GM12878 (cell line): ENCODE measurements around the gene SMARCC1. TPM values are rescaled to one million over a fixed set of nuclear protein-coding genes. Genes with fewer than 3 reads are reported as not detected.

Experiments
- ATAC-seq: fragments of 200-7000 bp; cut with Tn5 transposase; 3 replicates; pipeline ENCODE4 v1.9.1; 2020; ENCODE audit warnings: mild to moderate bottlenecking, moderate library complexity
- BruUV-seq: library from RNA; stranded (reverse); fragments of 400-500 nt; replicated peaks from 2 replicates; lab custom pipeline; 2021; lab: Mats Ljungman, UMichigan
- CTCF ChIA-PET: fragments of 300-600 bp; sonication (Branson Sonifier 250); formaldehyde crosslinking; extraction: SDS; loops from one replicate; lab custom pipeline; 2021; ENCODE audit warnings: inconsistent platforms; lab: Yijun Ruan, JAX
- POLR2A ChIA-PET: fragments of 350-600 bp; formaldehyde crosslinking; extraction: SDS; loops from one replicate; lab custom pipeline; 2021; ENCODE audit warnings: inconsistent platforms; lab: Charles Lee
- RAD21 ChIA-PET: fragments of 300-600 bp; sonication (Branson Sonifier 250); formaldehyde crosslinking; loops from one replicate; lab custom pipeline; 2023; ENCODE audit warnings: antibody characterized with exemption; ENCODE audit not compliant: unreplicated experiment; lab: Charles Lee
- SMC1A ChIA-PET: fragments of 300-600 bp; sonication (Branson Sonifier 250); formaldehyde crosslinking; loops from one replicate; lab custom pipeline; 2023; ENCODE audit not compliant: unreplicated experiment, uncharacterized antibody; lab: Charles Lee
- DNase-seq: peaks from one replicate; pipeline ENCODE4 v3.0.0-alpha.2; 2011; ENCODE audit warnings: low read depth, low spot score
- FAIRE-seq: peaks from 3 replicates; lab custom pipeline; 2011; peaks lifted over from hg19 to GRCh38; lab: Jason Lieb, UNC
- H2AFZ ChIP-seq: 2 replicates; pipeline ENCODE4 v1.6.0; 2011; ENCODE audit warnings: low read depth, low read length, control low read depth; ENCODE audit not compliant: control insufficient read depth
- H3K27ac ChIP-seq: 2 replicates; pipeline ENCODE4 v1.5.1; 2011; ENCODE audit warnings: control low read depth; ENCODE audit not compliant: control insufficient read depth, insufficient read depth
- H3K27me3 ChIP-seq, 2 experiments: replicated peaks in 1 of 2; 2 replicates each; pipeline versions ENCODE4 v1.6.0 to v1.6.1; 2011; ENCODE audit warnings: low read length in 1 of 2; ENCODE audit not compliant: control insufficient read depth in 2 of 2, insufficient read depth in 2 of 2
- H3K36me3 ChIP-seq, 2 experiments: 2 replicates each; pipeline ENCODE4 v1.5.1; 2011; ENCODE audit warnings: low read length in 1 of 2; ENCODE audit not compliant: control insufficient read depth in 2 of 2, insufficient read depth in 2 of 2
- H3K4me1 ChIP-seq: 2 replicates; pipeline ENCODE4 v1.6.1; 2011; ENCODE audit warnings: mild to moderate bottlenecking, low read length, moderate library complexity, mixed read lengths; ENCODE audit not compliant: control insufficient read depth, insufficient read depth
- H3K4me2 ChIP-seq: 2 replicates; pipeline ENCODE4 v1.6.0; 2011; ENCODE audit warnings: control low read depth; ENCODE audit not compliant: control insufficient read depth, insufficient read depth
- H3K4me3 ChIP-seq: fragments of 200-600 bp; sonication (generic); 2 replicates; pipeline ENCODE4 v1.5.1; 2016
- H3K79me2 ChIP-seq: 2 replicates; pipeline ENCODE4 v1.6.0; 2011; ENCODE audit warnings: low read length; ENCODE audit not compliant: control insufficient read depth, insufficient read depth
- H3K9ac ChIP-seq: 2 replicates; pipeline ENCODE4 v1.8.0; 2011; ENCODE audit warnings: low read length, control low read depth, mixed read lengths; ENCODE audit not compliant: control insufficient read depth, insufficient read depth
- H3K9me3 ChIP-seq: replicated peaks from 3 replicates; pipeline ENCODE4 v1.5.1; 2011; ENCODE audit warnings: mild to moderate bottlenecking, low read length; ENCODE audit not compliant: control insufficient read depth, insufficient read depth
- H4K20me1 ChIP-seq: 2 replicates; pipeline ENCODE4 v1.6.0; 2011; ENCODE audit not compliant: control insufficient read depth, insufficient read depth
- CBX5 ChIP-seq: sonication (generic); IDR thresholded peaks from 2 replicates; pipeline ENCODE4 v1.6.1; 2016; ENCODE audit warnings: low read depth, moderate library complexity, mild to moderate bottlenecking, inconsistent platforms
- EED ChIP-seq: sonication (generic); IDR thresholded peaks from 2 replicates; pipeline ENCODE4 v1.6.1; 2016; ENCODE audit warnings: antibody characterized with exemption, low read depth
- ESRRA ChIP-seq: IDR thresholded peaks from 2 replicates; pipeline ENCODE4 v1.6.1; 2012; ENCODE audit warnings: mild to moderate bottlenecking, low read length, improper control_type of control experiment
- JUNB ChIP-seq: IDR thresholded peaks from 2 replicates; pipeline ENCODE4 v1.6.1; 2016; ENCODE audit warnings: antibody characterized with exemption, mild to moderate bottlenecking
- KAT2A ChIP-seq: conservative IDR thresholded peaks from 2 replicates; pipeline ENCODE4 v1.6.1; 2011; ENCODE audit warnings: low read depth, low read length; ENCODE audit not compliant: control insufficient read depth
- MEF2B ChIP-seq: fragments of 450-650 bp; IDR thresholded peaks from 2 replicates; pipeline ENCODE4 v1.6.1; 2018; ENCODE audit warnings: mild to moderate bottlenecking, moderate library complexity; ENCODE audit not compliant: partially characterized antibody, poor library complexity, severe bottlenecking
- MTA3 ChIP-seq: IDR thresholded peaks from 2 replicates; pipeline ENCODE4 v1.6.1; 2012; ENCODE audit warnings: low read length, inconsistent platforms, borderline replicate concordance
- PRDM15 ChIP-seq: fragments of 450-650 bp; formaldehyde crosslinking; IDR thresholded peaks from 2 replicates; pipeline ENCODE4 v1.4.0; 2020; ENCODE audit warnings: mild to moderate bottlenecking, moderate library complexity
- REST ChIP-seq: IDR thresholded peaks from 2 replicates; pipeline ENCODE4 v1.6.1; 2012; ENCODE audit warnings: mild to moderate bottlenecking, low read depth, low read length
- TBL1XR1 ChIP-seq: IDR thresholded peaks from 2 replicates; pipeline ENCODE4 v1.6.1; 2012; ENCODE audit warnings: low read depth, low read length, improper control_type of control experiment
- TCF12 ChIP-seq: IDR thresholded peaks from 2 replicates; pipeline ENCODE4 v1.6.1; 2011; ENCODE audit warnings: low read depth, mild to moderate bottlenecking, low read length
- ZBED1 ChIP-seq: IDR thresholded peaks from 2 replicates; pipeline ENCODE4 v1.6.1; 2016; ENCODE audit warnings: borderline replicate concordance
- ZNF592 ChIP-seq: fragments of 450-650 bp; IDR thresholded peaks from 2 replicates; pipeline ENCODE4 v1.6.1; 2017; ENCODE audit warnings: mild to moderate bottlenecking, moderate library complexity
- WGBS: methylation state at CpG from one replicate; pipeline ENCODE4 v1.1.6; 2016; ENCODE audit warnings: low lambda C conversion rate; ENCODE audit not compliant: insufficient replicate concordance, insufficient coverage; ENCODE audit errors: missing lambda C conversion rate; 5-methylcytosine and 5-hydroxymethylcytosine counted together
- in situ Hi-C: fragments of 300-500 bp; cut with MboI; formaldehyde crosslinking; loops from 9 replicates; pipeline ENCODE4 v1.14.3; 2018; ENCODE audit warnings: mixed read lengths
- intact Hi-C: fragments of 100-400 bp; cut with micrococcal nuclease; formaldehyde crosslinking; loops from one replicate; pipeline ENCODE4 v1.14.2; 2022; ENCODE audit not compliant: unreplicated experiment
- polyA plus RNA-seq, 11 experiments: library from polyadenylated mRNA; depleted of rRNA in 4 of 11; unstranded in 6 of 11; stranded (reverse) in 5 of 11; fragments of >200 nt; fragmentation: Nextera tagmentation in 4 of 11; fragmentation: Illumina TruSeq in 1 of 11; extraction: Ambion mirVana in 4 of 11; extraction: Trizol in 1 of 11; gene quantifications; 1 replicate in 1 of 11; 2 replicates in 10 of 11; pipeline versions ENCODE4 v1.2.1 to v1.2.3, GENCODE V29; 2011 to 2016; ENCODE audit warnings: inconsistent platforms in 2 of 11, missing spikeins in 2 of 11, low read depth in 1 of 11
- total RNA-seq, 4 experiments: library from RNA; depleted of rRNA in 3 of 4; stranded (reverse); fragments of >200 nt in 3 of 4; fragmentation: Illumina TruSeq in 1 of 4; extraction: Trizol in 1 of 4; gene quantifications; 2 replicates each; pipeline versions ENCODE4 v1.2.1 to v1.2.3, GENCODE V29; 2013 to 2021

SMARCC1 gene
- total and polyA plus RNA-seq, 10 of the 15 experiments (the other 5 are each of a cell fraction or from before 2014, with no cell fraction given) = 26.6 to 147 (median 57.1) TPM

GRCh38 chr3:47641739-47642138, 140.0 kb downstream of the SMARCC1 start (continued):
- TF ChIP-seq ZNF592 (no peak), KAT2A (no peak), ZBED1 (no peak), PRDM15 (CRISPR knock-in tag) (no peak)

- Histone ChIP-seq H3K9me3 (no peaks in the 10 kb centered on the region), H4K20me1 (no peaks in the 10 kb centered on the region), H3K4me2 (no peak overlapping the region), H3K4me1 (no peaks in the 10 kb centered on the region), H3K36me3 (peaks cover 3 to 15% of the 10 kb centered on the region in 2 experiments), H3K9ac (no peak overlapping the region), H3K79me2 (no peaks in the 10 kb centered on the region), H2AFZ (no peak overlapping the region), H3K27me3 (no peaks in the 10 kb centered on the region), H3K4me3 (no peak overlapping the region), H3K27ac (no peak overlapping the region)
- BruUV-seq = no TSS peak
- ChIA-PET CTCF (no interaction called here), POLR2A (no interaction called here), SMC1A (no interaction called here), RAD21 (no interaction called here)
- intact Hi-C loops = no loop called here
- ATAC-seq (no peak), DNase-seq (no peak), FAIRE-seq (no peak)
- in situ Hi-C loops = no loop called here
- WGBS = 100% methylated on average over 2 of the region's 2 CpGs
- no peak for TF ChIP-seq TBL1XR1
- no peak for TF ChIP-seq REST
- TF ChIP-seq EED = no peak
- TF ChIP-seq TCF12 = no peak
- no peak for TF ChIP-seq MTA3
- no peak for TF ChIP-seq ESRRA
- TF ChIP-seq CBX5 = no peak
- TF ChIP-seq JUNB = no peak
- TF ChIP-seq MEF2B = no peak
Observed at GRCh38 chr3:47636921-47637320, 144.8 kb downstream of the SMARCC1 start.
